HG03432 (cell line): ENCODE data around the gene NMT1.

Experiments
- ATAC-seq: cut with Tn5 transposase; IDR thresholded peaks from one replicate; pipeline ENCODE4 v1.9.1; 2021; ENCODE audit warnings: mild to moderate bottlenecking, moderate library complexity; ENCODE audit not compliant: unreplicated experiment

Gene NMT1

GRCh38 chr17:45104029-45104428, 42.9 kb downstream of the NMT1 start:
- ATAC-seq = no peak

DNA sequence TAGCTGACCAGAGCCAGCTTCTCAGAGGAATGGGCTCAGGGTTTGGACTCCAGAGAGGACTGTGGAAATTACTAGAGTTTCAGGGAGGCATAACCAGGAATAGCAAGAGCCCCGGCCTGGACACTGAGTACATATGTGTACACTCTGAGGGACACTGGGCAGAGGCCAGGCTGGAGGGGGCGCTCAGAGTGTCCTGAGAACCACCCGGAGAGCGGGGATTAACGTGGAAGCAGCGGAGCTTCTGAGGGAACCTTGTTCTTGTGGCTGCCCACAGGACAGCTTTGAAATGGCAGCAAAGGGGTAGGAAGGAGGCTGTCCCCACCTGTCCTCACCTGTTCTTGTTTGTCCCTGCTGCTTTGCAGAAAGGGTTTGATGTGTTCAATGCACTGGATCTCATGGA, 43.4 kb downstream of the NMT1 start:
- no peak for ATAC-seq

DNA sequence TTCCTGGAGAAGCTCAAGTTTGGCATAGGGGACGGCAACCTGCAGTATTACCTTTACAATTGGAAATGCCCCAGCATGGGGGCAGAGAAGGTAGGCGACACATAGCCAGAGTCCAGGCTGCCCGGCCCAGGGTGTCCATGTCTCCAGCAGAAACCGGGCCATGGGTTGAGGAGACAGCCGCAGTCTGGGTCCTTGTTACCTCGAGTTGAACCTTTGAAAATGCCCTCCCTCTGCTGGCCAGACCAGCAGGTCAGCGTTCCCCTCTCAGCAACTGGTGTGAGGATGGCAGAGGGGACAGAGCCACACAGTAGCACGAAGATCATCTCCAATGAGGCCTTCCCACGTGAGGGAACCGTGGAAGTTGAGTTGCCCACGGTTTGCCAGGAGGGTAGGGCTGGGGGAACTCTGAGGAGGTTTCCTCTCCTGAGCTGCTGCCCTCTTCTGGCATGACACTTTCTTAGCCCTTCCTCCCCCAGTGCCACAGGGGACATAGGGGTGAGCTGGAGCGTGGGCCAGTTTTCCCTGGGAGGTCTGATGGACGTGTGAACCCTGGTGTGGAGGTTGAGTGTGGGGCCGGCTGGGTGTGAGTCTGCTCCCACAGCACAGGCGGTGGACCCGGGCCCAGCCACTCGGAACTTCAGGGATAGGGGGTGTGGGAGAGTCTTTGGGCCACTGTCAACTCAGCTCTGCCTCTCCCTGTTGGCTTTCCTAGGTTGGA, 43.9 kb downstream of the NMT1 start:
- no peak for ATAC-seq

GRCh38 chr17:45106096-45106495, 45.0 kb downstream of the NMT1 start:
- no peak for ATAC-seq

DNA sequence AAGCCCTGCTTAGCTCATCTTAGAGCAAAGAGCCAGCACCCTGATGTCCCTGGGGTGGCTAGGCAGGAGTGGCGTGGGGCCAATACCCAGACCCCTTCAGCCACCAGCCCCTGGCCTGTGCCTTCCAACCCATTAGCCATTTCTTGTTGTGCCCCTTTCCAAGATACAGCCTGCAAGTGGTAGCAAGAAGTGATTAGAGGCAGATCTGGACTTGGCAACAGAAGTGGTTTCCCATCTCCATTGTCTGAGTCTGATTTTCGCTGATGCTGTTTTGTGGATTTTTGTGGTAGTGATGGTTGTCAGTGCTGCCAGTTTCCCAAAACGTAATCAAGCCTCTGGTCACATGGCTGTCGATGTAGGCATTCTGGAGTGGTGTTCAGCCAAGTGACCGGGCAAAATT, 45.5 kb downstream of the NMT1 start:
- ATAC-seq = no peak

- no peak for ATAC-seq
Observed at GRCh38 chr17:45107293-45108010, 46.3 kb downstream of the NMT1 start.

DNA sequence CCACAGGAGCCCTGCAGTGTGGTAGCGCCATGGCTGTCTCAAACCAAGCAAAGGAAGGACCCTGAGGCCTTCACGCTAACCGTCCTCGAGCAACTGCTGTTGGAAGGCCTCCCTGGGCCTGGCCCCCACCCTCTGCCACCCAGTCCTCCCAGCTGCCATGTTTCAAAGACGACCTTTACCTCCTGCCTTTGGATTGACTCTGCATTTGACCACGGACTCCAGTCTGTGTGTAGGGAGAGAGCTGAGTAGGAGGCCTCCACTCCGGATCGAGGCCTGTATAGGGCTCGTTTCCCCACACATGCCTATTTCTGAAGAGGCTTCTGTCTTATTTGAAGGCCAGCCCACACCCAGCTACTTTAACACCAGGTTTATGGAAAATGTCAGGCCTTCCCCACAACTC, 46.9 kb downstream of the NMT1 start:
- ATAC-seq = no peak

GRCh38 chr17:45108595-45109521, 47.7 kb downstream of the NMT1 start:
- ATAC-seq = no peak

DNA sequence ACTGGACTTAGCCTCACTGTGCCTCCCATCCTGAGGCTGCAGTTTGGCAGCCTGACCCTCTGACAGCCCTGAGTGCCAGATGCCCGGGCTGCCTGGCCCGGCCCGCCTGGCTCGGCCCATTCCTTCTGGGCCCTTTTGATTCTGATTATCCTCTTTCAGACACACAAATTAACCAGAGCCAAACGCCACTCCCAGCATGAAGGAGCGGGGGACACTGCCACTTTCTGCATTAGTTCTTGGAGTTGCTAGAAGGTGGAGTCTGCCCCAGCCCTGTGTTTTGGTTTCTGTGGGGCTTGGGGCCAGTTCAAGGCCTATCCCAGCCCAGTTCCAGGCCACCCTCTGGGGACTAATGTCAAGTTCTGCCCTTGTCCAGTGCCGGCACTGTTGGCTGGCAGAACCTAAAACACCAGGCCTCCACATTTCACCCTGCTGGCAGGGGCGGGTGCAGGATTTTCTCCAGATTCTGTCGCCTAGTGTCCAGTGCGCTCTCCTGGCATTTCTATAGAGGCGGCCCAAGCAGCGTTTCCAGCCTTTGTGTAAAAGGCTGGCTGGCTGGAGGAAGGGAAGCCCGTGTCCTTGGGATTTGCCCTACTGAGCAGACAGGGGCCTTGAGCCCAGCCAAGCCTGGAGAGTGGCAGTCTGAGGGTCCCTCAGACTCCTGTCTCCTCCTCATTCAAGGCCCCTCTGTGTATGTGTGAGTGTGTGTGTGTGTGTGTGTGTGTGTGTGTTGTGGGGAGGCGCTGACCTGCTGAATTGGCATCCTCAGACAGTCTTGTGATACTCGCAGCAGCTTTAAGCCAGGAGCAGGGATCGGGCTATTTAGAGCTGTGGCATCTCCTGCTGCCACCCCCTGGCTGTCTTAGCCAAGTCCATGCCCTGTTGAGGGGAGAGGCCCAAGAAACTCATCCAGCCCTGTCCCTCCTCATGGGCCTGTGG, 49.8 kb downstream of the NMT1 start:
- ATAC-seq = no peak

DNA sequence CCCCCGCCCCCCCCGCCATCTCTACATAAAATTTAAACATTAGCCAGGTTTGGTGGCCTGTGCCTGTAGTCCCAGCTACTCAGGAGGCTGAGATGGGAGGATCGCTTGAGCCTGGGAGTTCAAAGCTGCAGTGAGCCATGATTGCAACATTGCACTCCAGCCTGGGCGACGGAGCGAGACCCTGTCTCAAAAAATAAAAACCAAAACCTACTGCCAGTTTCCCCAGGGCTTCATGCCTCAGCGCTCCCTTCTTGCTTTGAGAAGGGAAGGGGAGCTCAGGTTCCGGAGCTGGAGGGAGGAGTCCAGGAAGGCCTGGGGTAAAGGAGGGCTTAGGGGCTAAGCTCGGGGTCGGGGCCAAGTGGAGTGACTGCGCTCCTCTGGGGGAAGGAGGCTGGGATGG, 50.7 kb downstream of the NMT1 start:
- ATAC-seq = no peak

GRCh38 chr17:45112559-45113423, 51.7 kb downstream of the NMT1 start:
- no peak for ATAC-seq

DNA sequence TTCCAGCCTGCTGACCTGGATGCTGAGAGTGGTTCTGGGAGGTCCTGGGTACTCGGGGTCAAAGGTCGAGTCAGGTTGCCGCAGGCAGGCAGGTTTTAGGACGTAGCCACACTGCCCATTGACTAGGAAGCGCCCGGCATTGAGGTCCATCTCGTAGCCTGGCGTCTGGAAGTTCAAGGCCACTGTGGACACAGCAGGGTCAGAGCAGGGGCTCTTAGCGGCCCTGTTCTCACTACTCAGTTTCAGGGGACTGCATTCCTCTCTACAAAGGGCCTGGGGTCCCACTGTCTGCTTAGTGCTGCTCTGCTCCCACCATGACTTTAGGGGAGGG, 52.3 kb downstream of the NMT1 start:
- no peak for ATAC-seq

DNA sequence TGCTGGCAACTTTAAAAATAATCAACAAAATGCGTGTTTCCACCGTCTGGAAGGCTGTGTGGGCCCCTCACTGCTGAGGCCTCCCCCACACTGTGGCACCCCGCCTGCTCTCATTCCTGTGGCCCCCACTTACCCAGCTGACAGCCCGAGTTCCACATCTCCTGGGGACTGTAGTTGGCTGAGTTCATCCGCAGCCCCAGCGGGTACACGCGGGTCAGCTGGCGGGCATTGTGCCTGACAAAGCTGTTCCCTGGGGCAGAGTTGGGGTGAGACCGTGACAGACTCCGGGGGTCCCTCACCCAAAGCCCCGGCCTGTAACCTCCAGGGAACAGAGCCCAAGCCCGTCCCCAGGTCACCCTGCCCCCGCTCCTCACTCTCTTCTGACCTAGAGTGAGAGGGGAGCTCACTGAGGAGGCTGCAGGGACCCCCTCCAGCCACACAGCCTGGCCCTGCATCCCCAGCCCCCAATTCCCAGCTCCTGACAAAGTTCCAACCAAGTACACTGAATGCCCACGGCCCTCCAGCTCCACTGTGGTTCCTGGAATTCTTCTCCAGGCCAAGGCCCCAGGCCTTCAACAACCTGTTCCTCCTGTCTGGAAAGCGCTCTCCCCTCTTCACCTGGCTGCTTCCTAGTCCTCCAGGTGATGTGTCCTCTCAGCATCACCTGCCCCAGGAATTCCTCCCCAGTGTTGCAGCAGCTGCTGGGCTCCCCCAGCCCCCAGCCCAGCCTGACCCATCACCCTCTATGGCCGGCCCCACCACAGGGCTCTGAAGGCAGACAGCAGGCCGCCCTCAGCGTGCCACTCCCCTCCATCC, 53.2 kb downstream of the NMT1 start:
- no peak for ATAC-seq

DNA sequence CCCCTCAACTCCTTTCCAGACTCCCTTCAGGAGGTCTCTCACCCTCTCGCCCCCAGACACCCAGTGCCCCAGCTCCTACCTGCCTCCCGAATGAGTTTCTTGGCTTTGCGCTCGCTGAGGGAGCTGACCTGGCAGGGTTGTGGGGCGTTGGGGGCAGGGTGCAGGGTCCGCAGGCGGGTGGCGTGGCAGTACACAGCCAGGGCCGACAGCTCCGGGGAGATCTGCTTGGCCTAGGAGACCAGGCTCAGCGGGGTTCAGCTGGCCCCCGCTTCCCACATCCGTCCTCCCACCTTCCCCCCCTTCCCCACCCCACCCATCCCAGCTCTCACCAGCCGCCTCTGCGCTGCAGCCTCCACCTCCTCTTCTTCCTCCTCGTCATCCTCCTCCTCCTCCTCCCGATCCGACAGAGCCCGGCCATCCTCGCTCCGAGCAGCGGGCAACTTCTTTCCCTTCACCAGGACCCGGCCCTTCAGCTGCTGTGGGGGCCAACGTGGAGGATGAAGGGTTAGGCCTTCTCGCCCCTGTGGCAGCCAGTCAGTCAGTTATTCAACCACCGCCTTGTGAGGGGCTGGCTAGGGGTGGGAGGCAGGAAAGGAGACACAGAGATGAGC, 54.0 kb downstream of the NMT1 start:
- ATAC-seq = no peak

DNA sequence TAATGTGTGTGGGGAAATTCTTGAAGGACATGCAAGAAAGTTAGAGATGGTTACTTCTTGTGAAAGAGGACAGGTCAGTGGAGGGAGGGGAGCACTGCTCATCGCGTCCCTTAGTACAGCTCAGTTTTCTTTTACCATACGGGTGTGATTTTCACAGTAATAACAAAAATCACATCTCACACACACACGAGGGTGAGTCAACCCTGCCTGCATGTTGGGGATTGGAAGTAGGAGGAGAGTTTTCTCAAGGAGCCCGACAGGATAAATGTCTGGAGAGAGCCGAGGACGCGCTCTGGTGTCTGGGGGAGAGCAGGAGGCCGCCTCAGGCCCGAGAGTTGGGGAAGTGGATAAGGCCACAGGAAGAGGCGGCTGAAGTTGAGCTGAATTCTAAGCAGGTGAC, 54.8 kb downstream of the NMT1 start:
- no peak for ATAC-seq

DNA sequence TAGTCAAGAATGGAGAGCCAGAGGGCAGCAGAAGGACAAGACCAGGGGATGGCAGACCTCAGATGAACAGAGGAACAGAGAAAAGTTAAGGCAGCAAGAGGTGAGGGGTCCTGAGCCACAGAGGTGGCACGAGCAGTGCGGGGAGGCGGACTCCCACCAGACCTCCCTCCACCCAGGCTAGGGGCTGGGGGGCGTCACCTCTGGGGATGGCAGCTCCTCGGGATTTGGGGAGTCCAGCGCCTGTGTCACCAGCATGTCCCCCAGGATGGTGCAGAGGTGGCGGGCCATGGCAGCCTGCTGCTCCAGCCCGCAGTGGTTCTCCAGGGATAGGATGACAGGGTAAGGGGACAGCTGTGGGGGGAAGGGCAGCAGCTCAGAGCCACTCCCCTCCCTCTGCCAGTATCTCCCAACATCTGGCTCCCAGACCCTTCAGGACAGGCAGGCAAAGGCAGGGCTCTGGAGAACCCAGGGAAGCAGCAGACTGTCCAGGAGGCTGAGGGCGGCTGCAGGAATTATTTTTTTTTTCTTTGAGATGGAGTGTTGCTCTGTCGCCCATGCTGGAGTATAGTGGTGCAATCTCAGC, 55.4 kb downstream of the NMT1 start:
- ATAC-seq = no peak

DNA sequence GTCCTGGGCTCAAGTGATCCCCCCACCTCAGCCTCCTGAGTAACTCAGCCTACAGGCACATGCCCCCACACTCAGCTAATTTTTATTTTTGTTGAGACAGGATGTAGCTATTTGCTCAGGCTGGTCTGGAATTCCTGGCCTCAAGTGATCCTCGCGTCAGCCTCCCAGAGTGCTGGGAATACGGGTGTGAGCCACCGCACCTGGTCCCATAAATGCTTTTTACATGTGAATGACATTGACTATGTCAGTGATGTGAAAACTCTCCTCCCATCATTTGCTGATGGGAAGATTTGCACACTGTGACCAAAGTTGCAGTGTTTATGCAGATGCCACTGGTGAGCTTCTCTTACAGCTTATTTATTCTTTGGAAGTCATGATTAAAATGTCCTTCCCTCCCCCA, 56.2 kb downstream of the NMT1 start:
- no peak for ATAC-seq
